IMR-90 (cell line): ENCODE measurements around the gene SH3BGRL3.
A peak's percentile ranks its signal among the peaks of the same experiment; 100 is the strongest.

Experiments used
- BHLHE40 ChIP-seq: fragments of 150-350 bp; IDR thresholded peaks from 2 replicates; pipeline ENCODE4 v1.6.1; 2016; ENCODE audit warnings: mild to moderate bottlenecking, low read depth, low read length
- CTCF ChIP-seq: conservative IDR thresholded peaks from 2 replicates; pipeline ENCODE4 v1.5.1; 2012; ENCODE audit warnings: mild to moderate bottlenecking, low read depth, low read length, improper control_type of control experiment
- FOS ChIP-seq: fragments of 150-350 bp; IDR thresholded peaks from 2 replicates; pipeline ENCODE4 v1.6.1; 2016; ENCODE audit warnings: low read depth, low read length
- MAZ ChIP-seq: IDR thresholded peaks from 2 replicates; pipeline ENCODE4 v1.6.1; 2012; ENCODE audit warnings: low read depth, mild to moderate bottlenecking, low read length, improper control_type of control experiment, moderate library complexity, borderline replicate concordance
- MXI1 ChIP-seq: IDR thresholded peaks from 2 replicates; pipeline ENCODE4 v1.6.1; 2012; ENCODE audit warnings: low read depth, mild to moderate bottlenecking, low read length, moderate library complexity, borderline replicate concordance
- POLR2A ChIP-seq: IDR thresholded peaks from 2 replicates; pipeline ENCODE4 v1.6.1; 2012; ENCODE audit warnings: mild to moderate bottlenecking, low read depth, low read length
- RAD21 ChIP-seq: IDR thresholded peaks from 2 replicates; pipeline ENCODE4 v1.6.1; 2012; ENCODE audit warnings: low read length, improper control_type of control experiment
- RCOR1 ChIP-seq: IDR thresholded peaks from 2 replicates; pipeline ENCODE4 v1.6.1; 2012; ENCODE audit warnings: mild to moderate bottlenecking, low read length, improper control_type of control experiment; ENCODE audit not compliant: insufficient replicate concordance
- RFX5 ChIP-seq: IDR thresholded peaks from 2 replicates; pipeline ENCODE4 v1.8.0; 2012; ENCODE audit warnings: low read depth, mild to moderate bottlenecking, low read length, moderate library complexity
- SMC3 ChIP-seq: fragments of 150-350 bp; IDR thresholded peaks from 2 replicates; pipeline ENCODE4 v1.6.1; 2016; ENCODE audit warnings: low read depth, mild to moderate bottlenecking, antibody characterized with exemption, low read length, moderate library complexity

- no peak for TF ChIP-seq RCOR1
- TF ChIP-seq RFX5 = no peak
- TF ChIP-seq CTCF = no peak
- TF ChIP-seq BHLHE40 = no peak
- TF ChIP-seq RAD21 = no peak
- no peak for TF ChIP-seq FOS
- no peak for TF ChIP-seq MAZ
- TF ChIP-seq MXI1 = peak; percentile 51; the same call in 1 of the 2 replicates
- no peak for TF ChIP-seq POLR2A
- TF ChIP-seq SMC3 = no peak
Measured at GRCh38 chr1:26278303-26278702, 1.6 kb upstream of the SH3BGRL3 start.
